Immature natural killer cell (primary cell): ENCODE results near the gene IL22. TPM values are rescaled to one million over a fixed set of nuclear protein-coding genes. Genes with fewer than 3 reads are reported as not detected.

Experiments
- DNase-seq, 3 donors: peaks; one replicate each; pipeline ENCODE4 v3.0.0; 2022; ENCODE audit warnings: mixed read lengths in 1 of 3
- H3K27ac Mint-ChIP-seq, 6 donors: one replicate each; pipeline ENCODE4 v1.8.0; 2020; ENCODE audit warnings: mixed read lengths in 6 of 6, mild to moderate bottlenecking in 5 of 6, inconsistent platforms in 4 of 6, moderate library complexity in 3 of 6
- H3K27me3 Mint-ChIP-seq, 3 donors: one replicate each; pipeline ENCODE4 v1.8.0; 2020 to 2021; ENCODE audit warnings: low read depth in 3 of 3, mild to moderate bottlenecking in 3 of 3, mixed read lengths in 3 of 3, moderate library complexity in 3 of 3, inconsistent platforms in 1 of 3
- H3K36me3 Mint-ChIP-seq, 3 donors: one replicate each; pipeline ENCODE4 v1.8.0; 2020; ENCODE audit warnings: mixed read lengths in 3 of 3, inconsistent platforms in 2 of 3, mild to moderate bottlenecking in 2 of 3
- H3K4me1 Mint-ChIP-seq, 2 donors: one replicate each; pipeline ENCODE4 v1.8.0; 2020; ENCODE audit warnings: inconsistent platforms in 2 of 2, mild to moderate bottlenecking in 2 of 2, mixed read lengths in 2 of 2, moderate library complexity in 1 of 2
- H3K4me3 Mint-ChIP-seq, 5 donors: one replicate each; pipeline ENCODE4 v1.8.0; 2020; ENCODE audit warnings: mild to moderate bottlenecking in 5 of 5, mixed read lengths in 5 of 5, inconsistent platforms in 3 of 5, moderate library complexity in 3 of 5
- H3K9me3 Mint-ChIP-seq, 6 donors: one replicate each; pipeline ENCODE4 v1.8.0; 2020; ENCODE audit warnings: mild to moderate bottlenecking in 6 of 6, mixed read lengths in 6 of 6, inconsistent platforms in 4 of 6, moderate library complexity in 3 of 6
- polyA plus RNA-seq, 3 donors: library from polyadenylated mRNA; unstranded; fragments of 300-500 nt; fragmentation: Illumina TruSeq; gene quantifications; one replicate each; pipeline ENCODE4 v1.2.3, GENCODE V29; 2021

Gene IL22
- polyA plus RNA-seq, 3 donors from 2014 or later: not detected

DNA sequence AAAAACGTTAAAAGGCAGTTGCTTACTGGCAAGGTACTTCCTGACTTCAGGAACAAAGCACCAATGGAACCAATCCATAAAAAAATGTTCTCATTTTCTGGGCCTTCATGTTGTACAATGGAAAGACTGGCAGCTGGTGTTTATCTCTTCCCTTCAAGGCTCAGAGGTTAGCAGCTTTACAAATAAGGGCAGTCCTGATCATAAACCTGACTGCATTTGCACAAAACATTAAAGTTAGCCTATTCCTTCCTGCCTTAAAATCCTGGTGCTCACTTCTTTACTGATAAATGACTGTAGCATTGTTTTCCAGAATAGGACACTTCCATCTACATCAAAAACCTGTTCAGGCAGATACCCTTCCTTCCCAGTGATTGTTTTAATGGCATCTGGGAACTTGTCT lies 47.0 kb downstream of the IL22 start:
- DNase-seq: no peak
- Mint-ChIP-seq H3K27me3 (peaks cover 0 to 4% (median 0%) of the 10 kb centered on the region in 3 donors), H3K9me3 (peaks cover 0 to 1% (median 0%) of the 10 kb centered on the region in 6 donors), H3K36me3 (no peaks in the 10 kb centered on the region), H3K27ac (no peak overlapping the region), H3K4me1 (peaks cover 15 to 19% of the 10 kb centered on the region in 2 donors), H3K4me3 (no peak overlapping the region)

GRCh38 chr12:68203460-68203875 lies 49.9 kb downstream of the IL22 start:
- no peaks in the 10 kb centered on the region for H3K9me3 Mint-ChIP-seq

GRCh38 chr12:68200854-68201253 lies 52.5 kb downstream of the IL22 start:
- H3K4me1 Mint-ChIP-seq: peaks cover 19 to 28% of the 10 kb centered on the region in 2 donors
- H3K27me3 Mint-ChIP-seq: peaks cover 1 to 3% (median 2%) of the 10 kb centered on the region in 3 donors
- no peak for DNase-seq
- no peaks in the 10 kb centered on the region for H3K9me3 Mint-ChIP-seq
- H3K4me3 Mint-ChIP-seq: no peak overlapping the region
- no peak overlapping the region for H3K27ac Mint-ChIP-seq
- no peaks in the 10 kb centered on the region for H3K36me3 Mint-ChIP-seq

More at GRCh38 chr12:68203460-68203875, 49.9 kb downstream of the IL22 start:
- peak overlapping the region in 2 of 6 donors; percentile 31 to 34 for H3K27ac Mint-ChIP-seq
- H3K4me1 Mint-ChIP-seq: peaks cover 19 to 28% of the 10 kb centered on the region in 2 donors
- DNase-seq: peak; percentile 4 to 14 (median 10)
- peaks cover 1 to 3% (median 2%) of the 10 kb centered on the region in 3 donors for H3K27me3 Mint-ChIP-seq
- H3K36me3 Mint-ChIP-seq: no peaks in the 10 kb centered on the region
- H3K4me3 Mint-ChIP-seq: peak overlapping the region in 3 of 5 donors; percentile 2 to 10 (median 8)

GRCh38 chr12:68199127-68199526 lies 54.3 kb downstream of the IL22 start:
- no peak overlapping the region for H3K27ac Mint-ChIP-seq
- no peaks in the 10 kb centered on the region for H3K9me3 Mint-ChIP-seq
- peaks cover 1 to 3% (median 2%) of the 10 kb centered on the region in 3 donors for H3K27me3 Mint-ChIP-seq
- no peak overlapping the region for H3K4me3 Mint-ChIP-seq
- peaks cover 19 to 28% of the 10 kb centered on the region in 2 donors for H3K4me1 Mint-ChIP-seq
- no peaks in the 10 kb centered on the region for H3K36me3 Mint-ChIP-seq
- no peak for DNase-seq

DNA sequence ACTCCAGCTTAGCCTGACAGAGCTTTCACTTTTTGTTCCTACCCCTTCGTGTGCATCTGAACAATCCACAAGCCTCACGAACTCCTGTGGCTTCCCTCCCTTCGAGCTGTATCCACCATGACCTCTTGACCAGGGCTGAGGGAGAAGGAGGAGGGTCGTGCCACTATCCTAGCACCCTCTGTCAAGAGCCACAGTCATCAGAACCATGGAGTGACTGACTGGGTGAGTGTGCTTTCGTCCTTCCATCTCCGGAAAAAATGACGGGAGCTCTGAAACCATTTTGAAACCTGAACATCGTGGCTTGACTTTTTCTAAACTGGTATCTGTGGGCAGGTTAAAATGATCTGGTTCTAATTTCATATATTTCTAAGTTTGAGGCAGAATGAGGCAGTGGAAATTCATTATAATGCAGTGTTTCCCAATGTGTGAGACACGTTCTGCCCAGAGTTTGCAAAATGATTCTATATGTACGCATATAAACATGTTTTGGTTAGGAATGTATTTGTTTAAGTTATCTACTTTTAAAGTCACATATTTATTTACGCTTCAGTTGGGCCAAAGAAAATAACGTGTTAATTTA lies 54.8 kb downstream of the IL22 start:
- no peak overlapping the region for H3K27ac Mint-ChIP-seq
- no peaks in the 10 kb centered on the region for H3K9me3 Mint-ChIP-seq
- H3K4me3 Mint-ChIP-seq: peak overlapping the region in 1 of 5 donors; percentile 8
- no peak for DNase-seq
- H3K27me3 Mint-ChIP-seq: peaks cover under 1 to 5% (median 1%) of the 10 kb centered on the region in 3 donors
- no peaks in the 10 kb centered on the region for H3K36me3 Mint-ChIP-seq
- H3K4me1 Mint-ChIP-seq: peaks cover 16 to 25% of the 10 kb centered on the region in 2 donors

Other genes with a start within 250 kb of the IL22 start
- gene IFNG, start 93.9 kb downstream of the IL22 start, polyA plus RNA-seq: 10 to 100 TPM in 2 of 3 donors, 1 to 10 TPM in 1; 6.4 to 16.9 (median 15.7) TPM
- gene IL26, start 27.8 kb downstream of the IL22 start, polyA plus RNA-seq: not detected
- gene MDM1, start 78.8 kb upstream of the IL22 start, polyA plus RNA-seq: 10 to 100 TPM; 13.6 to 19.8 (median 17.3) TPM